Neural crest cell (in vitro differentiated cells): Measurements from ENCODE around the gene SDR39U1. TPM values are rescaled to one million over a fixed set of nuclear protein-coding genes. Genes with fewer than 3 reads are reported as not detected.
"Not testable (repeated sequence)": the region's sequence is repeated elsewhere in the genome, so short reads cannot be mapped to it uniquely, and the experiment has no call there.

Experiments
- DNase-seq: peaks from one replicate; pipeline ENCODE4 v3.0.0; 2021; ENCODE audit warnings: low read depth, mixed read lengths, low spot score
- H3K27ac Mint-ChIP-seq: one replicate; pipeline ENCODE4 v1.8.0; 2021; ENCODE audit warnings: mild to moderate bottlenecking, mixed read lengths; ENCODE audit not compliant: unreplicated experiment
- H3K27me3 Mint-ChIP-seq: 2 replicates; pipeline ENCODE4 v1.8.0; 2021; ENCODE audit warnings: low read depth, mild to moderate bottlenecking, mixed read lengths
- H3K36me3 Mint-ChIP-seq: 2 replicates; pipeline ENCODE4 v1.8.0; 2021; ENCODE audit warnings: low read depth, mild to moderate bottlenecking, mixed read lengths
- H3K4me1 Mint-ChIP-seq: 2 replicates; pipeline ENCODE4 v1.8.0; 2021; ENCODE audit warnings: mixed read lengths
- H3K4me3 Mint-ChIP-seq: one replicate; pipeline ENCODE4 v1.8.0; 2021; ENCODE audit warnings: mild to moderate bottlenecking, mixed read lengths
- H3K9me3 Mint-ChIP-seq: 2 replicates; pipeline ENCODE4 v1.8.0; 2021; ENCODE audit warnings: mixed read lengths
- total RNA-seq: library from RNA; stranded (reverse); gene quantifications from 2 replicates; pipeline ENCODE4 v1.2.1, GENCODE V29; 2021
- TF ChIP-seq, protein P1 (sequence below): fragments of 200-600 bp; sonication (generic); conservative IDR thresholded peaks from 2 replicates; pipeline ENCODE4 v1.5.0; 2021; ENCODE audit warnings: antibody characterized with exemption, mild to moderate bottlenecking

The SDR39U1 gene
- total RNA-seq, 1 donor from 2014 or later, result 76.7 TPM

DNA sequence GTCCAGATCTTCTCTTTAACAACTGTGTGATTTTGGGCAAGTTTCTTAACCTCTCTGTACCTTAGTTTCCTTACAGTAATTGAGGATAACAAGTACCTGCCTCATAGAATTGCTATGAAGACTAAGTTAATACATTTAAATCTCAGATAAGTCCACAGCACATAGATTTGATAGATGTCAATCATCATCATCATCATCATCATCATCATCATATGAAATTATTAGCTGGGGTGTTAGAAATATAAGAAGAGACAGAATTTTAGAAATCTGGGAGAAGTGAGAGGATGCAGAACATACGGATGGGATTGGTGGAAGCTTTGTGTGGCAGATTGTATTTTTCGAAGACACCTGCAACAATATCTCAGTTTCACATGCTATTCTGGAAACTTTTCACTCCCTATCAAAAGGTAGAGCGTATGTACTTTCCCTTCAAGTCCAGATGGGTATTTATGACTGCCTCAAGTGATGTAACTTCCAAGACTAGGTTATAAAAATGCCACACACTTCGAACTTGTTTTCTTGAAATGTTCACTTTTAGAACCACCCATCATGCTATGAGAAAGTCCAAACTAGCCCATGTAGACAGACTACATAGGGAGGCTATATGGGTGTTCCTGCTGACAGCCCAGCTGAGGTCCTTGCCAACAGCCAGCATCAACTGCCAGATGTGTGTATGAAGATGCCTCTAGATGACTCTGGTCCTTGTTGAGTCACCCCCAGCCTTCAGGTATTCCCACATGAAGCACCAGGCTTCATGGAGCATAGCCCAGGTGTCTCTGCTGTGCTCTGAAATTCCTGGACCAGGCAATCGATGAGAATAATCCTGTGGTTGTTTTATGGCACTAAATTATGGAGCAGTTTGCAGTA, 20.7 kb upstream of the SDR39U1 start:
- Mint-ChIP-seq H3K9me3 (no peaks in the 10 kb centered on the region), H3K4me1 (no peaks in the 10 kb centered on the region), H3K27me3 (no peaks in the 10 kb centered on the region), H3K27ac (no peak overlapping the region), H3K4me3 (no peak overlapping the region), H3K36me3 (no peaks in the 10 kb centered on the region)
- TF ChIP-seq, protein P1, sequence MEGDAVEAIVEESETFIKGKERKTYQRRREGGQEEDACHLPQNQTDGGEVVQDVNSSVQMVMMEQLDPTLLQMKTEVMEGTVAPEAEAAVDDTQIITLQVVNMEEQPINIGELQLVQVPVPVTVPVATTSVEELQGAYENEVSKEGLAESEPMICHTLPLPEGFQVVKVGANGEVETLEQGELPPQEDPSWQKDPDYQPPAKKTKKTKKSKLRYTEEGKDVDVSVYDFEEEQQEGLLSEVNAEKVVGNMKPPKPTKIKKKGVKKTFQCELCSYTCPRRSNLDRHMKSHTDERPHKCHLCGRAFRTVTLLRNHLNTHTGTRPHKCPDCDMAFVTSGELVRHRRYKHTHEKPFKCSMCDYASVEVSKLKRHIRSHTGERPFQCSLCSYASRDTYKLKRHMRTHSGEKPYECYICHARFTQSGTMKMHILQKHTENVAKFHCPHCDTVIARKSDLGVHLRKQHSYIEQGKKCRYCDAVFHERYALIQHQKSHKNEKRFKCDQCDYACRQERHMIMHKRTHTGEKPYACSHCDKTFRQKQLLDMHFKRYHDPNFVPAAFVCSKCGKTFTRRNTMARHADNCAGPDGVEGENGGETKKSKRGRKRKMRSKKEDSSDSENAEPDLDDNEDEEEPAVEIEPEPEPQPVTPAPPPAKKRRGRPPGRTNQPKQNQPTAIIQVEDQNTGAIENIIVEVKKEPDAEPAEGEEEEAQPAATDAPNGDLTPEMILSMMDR, result no peak
- no peak for DNase-seq

DNA sequence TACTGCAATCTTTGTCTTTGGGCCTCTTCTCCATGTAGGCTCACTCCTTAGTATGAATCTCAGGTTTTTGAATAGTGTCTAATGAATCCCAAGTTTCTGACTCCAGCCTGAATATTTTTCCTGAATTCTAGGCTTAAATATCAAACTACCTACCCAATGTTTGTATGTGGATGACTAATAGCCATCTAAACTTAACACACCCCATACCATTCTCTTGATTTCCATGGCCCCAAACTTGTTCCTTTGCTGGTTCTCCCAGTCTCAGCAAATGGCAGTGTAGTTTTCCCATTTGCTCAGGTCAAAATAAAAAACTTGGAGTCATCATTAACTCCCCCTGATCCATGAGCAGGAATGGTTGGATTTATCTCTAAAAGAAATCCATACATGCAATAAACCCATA, 18.8 kb upstream of the SDR39U1 start:
- no peak overlapping the region for H3K4me3 Mint-ChIP-seq
- H3K27me3 Mint-ChIP-seq, result no peaks in the 10 kb centered on the region
- H3K36me3 Mint-ChIP-seq, result peaks cover 3% of the 10 kb centered on the region
- no peak for DNase-seq
- no peaks in the 10 kb centered on the region for H3K9me3 Mint-ChIP-seq
- no peak overlapping the region for H3K27ac Mint-ChIP-seq
- TF ChIP-seq, protein P1, result no peak
- H3K4me1 Mint-ChIP-seq, result no peaks in the 10 kb centered on the region

DNA sequence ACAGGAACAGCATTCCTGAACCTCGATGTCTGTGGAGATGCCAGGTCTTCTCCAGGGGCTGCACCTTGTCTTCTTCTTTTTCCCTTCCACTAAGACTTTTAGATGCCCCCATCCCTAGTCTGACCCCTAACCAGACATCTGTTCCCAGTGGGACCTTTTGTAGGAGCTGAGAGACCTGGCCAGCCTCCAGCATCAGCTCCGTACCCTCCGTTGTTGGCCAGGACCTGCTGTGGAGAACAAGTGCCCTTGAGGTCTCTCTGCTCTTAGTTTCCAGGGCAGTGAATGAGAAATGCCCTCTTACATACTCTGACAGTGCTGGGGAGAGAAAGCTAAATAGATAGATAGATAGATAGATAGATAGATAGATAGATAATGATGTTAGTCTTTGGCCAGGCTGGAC, 16.8 kb upstream of the SDR39U1 start:
- H3K4me3 Mint-ChIP-seq, result no peak overlapping the region
- H3K27me3 Mint-ChIP-seq, result no peaks in the 10 kb centered on the region
- no peak overlapping the region for H3K27ac Mint-ChIP-seq
- no peaks in the 10 kb centered on the region for H3K9me3 Mint-ChIP-seq
- no peaks in the 10 kb centered on the region for H3K4me1 Mint-ChIP-seq
- H3K36me3 Mint-ChIP-seq, result peaks cover 6% of the 10 kb centered on the region
- DNase-seq, result no peak
- TF ChIP-seq, protein P1, result no peak

DNA sequence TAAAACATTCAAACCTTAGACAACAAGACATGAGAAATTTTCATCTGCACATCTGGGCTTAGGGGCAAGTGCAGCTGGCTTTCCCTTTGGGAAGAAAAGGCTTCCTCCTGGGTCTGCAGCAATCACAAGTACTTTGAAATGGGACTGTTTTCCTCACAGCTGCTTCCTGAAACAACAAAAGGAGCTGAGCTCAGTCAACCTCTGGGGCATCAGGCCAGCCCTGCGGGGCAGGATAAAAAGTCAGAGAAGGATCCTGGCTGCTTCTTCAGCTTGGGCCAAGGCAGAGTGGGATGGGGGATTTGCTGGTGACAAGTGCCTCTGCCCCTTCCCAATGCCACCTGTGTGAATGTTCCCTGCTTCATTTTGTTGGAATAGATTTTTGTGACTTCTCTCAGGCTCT, 16.2 kb upstream of the SDR39U1 start:
- Mint-ChIP-seq H3K27me3 (no peaks in the 10 kb centered on the region), H3K4me3 (no peak overlapping the region), H3K27ac (no peak overlapping the region), H3K9me3 (peaks cover 2% of the 10 kb centered on the region), H3K4me1 (no peaks in the 10 kb centered on the region), H3K36me3 (peaks cover 10% of the 10 kb centered on the region)
- TF ChIP-seq, protein P1, result no peak
- DNase-seq, result no peak

DNA sequence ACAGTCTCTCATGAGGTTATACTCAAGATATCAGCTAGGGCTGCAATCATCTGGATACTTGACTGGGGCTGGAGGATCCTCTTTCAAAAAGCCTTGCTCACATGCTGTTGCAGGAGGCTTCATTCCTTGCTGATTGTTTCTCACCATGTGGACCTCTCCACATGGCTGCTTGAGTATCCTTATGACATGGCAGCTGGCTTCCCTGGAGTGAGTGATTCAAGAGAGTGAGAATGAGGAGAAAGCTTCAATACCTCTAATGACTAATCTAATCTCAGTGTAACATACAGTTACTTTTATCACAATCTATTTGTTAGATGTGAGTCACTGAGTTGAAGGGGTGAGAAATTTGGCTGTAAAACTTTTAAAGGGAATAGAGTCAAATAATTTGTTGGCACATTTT, 14.4 kb upstream of the SDR39U1 start:
- H3K9me3 Mint-ChIP-seq, result peaks cover 7% of the 10 kb centered on the region
- no peak for DNase-seq
- H3K27ac Mint-ChIP-seq, result no peak overlapping the region
- no peaks in the 10 kb centered on the region for H3K27me3 Mint-ChIP-seq
- H3K4me3 Mint-ChIP-seq, result no peak overlapping the region
- H3K4me1 Mint-ChIP-seq, result no peaks in the 10 kb centered on the region
- TF ChIP-seq, protein P1, result no peak
- peaks cover 16% of the 10 kb centered on the region for H3K36me3 Mint-ChIP-seq

DNA sequence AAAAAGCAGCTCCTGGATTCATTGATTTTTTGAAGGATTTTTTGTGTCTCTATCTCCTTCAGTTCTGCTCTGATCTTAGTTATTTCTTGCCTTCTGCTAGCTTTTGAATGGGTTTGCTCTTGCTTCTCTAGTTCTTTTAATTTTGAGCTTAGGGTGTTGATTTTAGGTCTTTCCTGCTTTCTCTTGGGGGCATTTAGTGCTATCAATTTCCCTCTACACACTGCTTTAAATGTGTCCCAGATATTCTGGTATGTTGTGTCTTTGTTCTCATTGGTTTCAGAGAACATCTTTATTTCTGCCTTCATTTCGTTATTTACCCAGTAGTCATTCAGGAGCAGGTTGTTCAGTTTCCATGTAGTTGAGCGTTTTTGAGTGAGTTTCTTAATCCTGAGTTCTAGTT, 8.3 kb upstream of the SDR39U1 start:
- H3K4me3 Mint-ChIP-seq, DNase-seq, H3K27ac Mint-ChIP-seq, H3K9me3 Mint-ChIP-seq, H3K27me3 Mint-ChIP-seq, H3K4me1 Mint-ChIP-seq: not testable (repeated sequence)
- H3K36me3 Mint-ChIP-seq, result peaks cover 18% of the 10 kb centered on the region
